Measurements from ENCODE around the gene TNRC6B. TPM values are rescaled to one million over a fixed set of nuclear protein-coding genes. Genes with fewer than 3 reads are reported as not detected.
"Not testable (repeated sequence)": the region's sequence is repeated elsewhere in the genome, so short reads cannot be mapped to it uniquely, and the experiment has no call there.

The TNRC6B gene
- total RNA-seq, 4 donors from 2014 or later = 41.8 to 109 (median 48.2) TPM

DNA sequence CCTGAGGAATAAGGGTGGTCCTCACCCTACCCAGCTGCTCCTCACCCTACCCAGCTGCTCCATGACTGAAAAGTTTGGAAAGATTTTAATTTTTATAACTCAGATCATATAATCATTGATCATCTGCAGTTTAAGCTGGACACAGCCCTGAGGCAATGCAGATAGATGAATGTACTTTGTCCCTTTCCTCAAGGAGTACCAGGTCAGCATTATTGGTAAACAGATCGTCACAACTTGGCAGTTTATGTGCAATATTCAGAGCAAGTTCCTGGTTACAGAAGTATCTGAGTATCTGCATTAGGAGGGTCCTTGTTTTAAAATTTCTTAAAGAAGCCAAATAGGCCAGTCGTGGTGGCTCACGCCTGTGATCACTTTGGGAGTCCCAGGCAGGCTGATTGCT, 3.6 kb downstream of the TNRC6B start:
- no peak for DNase-seq (ENCODE audit: low spot score in 2 of 2)
- TF ChIP-seq POLR2A (IDR thresholded peaks at IDR 0.05) = no peak
- TF ChIP-seq, protein P1, sequence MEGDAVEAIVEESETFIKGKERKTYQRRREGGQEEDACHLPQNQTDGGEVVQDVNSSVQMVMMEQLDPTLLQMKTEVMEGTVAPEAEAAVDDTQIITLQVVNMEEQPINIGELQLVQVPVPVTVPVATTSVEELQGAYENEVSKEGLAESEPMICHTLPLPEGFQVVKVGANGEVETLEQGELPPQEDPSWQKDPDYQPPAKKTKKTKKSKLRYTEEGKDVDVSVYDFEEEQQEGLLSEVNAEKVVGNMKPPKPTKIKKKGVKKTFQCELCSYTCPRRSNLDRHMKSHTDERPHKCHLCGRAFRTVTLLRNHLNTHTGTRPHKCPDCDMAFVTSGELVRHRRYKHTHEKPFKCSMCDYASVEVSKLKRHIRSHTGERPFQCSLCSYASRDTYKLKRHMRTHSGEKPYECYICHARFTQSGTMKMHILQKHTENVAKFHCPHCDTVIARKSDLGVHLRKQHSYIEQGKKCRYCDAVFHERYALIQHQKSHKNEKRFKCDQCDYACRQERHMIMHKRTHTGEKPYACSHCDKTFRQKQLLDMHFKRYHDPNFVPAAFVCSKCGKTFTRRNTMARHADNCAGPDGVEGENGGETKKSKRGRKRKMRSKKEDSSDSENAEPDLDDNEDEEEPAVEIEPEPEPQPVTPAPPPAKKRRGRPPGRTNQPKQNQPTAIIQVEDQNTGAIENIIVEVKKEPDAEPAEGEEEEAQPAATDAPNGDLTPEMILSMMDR (IDR thresholded peaks at IDR 0.05) = no peak
- intact Hi-C loops (cut with DNase I; ENCODE audit: low total_unique reads) = no loop called here
- no peak overlapping the region for H3K4me3 ChIP-seq (ENCODE audit: low read depth, poor library complexity, severe bottlenecking)
- WGBS, 2 donors = 54 to 55% methylated on average over 3 of the region's 3 CpGs

DNA sequence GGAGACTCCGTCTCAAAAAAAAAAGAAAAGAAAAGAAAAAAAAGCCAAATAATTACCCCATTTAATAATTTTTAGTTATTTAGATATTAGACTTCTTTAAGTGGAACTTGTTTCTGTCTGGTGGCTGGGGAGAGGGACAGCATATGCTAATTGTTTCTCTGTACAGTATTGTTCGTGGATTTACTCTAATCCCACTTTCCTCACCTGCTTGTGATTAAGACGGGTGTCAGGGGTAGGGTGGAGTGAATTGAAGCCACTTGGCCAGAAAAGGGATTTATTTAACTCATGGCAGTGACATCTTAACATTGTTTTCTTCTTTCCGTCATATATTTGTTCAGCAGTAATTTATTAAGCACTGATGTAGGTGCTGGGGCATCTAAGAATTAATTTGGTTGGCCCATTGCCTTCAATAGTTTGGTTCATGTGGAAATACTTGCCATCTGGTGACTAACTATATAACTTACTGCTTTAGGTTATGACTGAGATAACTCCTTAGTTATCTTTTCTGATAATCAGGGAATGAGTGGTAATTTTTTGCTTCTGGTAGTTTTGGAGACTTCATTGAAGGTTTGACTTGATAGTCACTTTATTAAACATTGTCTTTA, 4.6 kb downstream of the TNRC6B start:
- no peak overlapping the region for H3K4me3 ChIP-seq (ENCODE audit: low read depth, poor library complexity, severe bottlenecking)
- no peak for DNase-seq (ENCODE audit: low spot score in 2 of 2)
- TF ChIP-seq POLR2A (IDR thresholded peaks at IDR 0.05) = no peak
- TF ChIP-seq, protein P1 (IDR thresholded peaks at IDR 0.05) = no peak
- intact Hi-C loops (cut with DNase I; ENCODE audit: low total_unique reads) = no loop called here
- WGBS, 2 donors = 45 to 51% methylated on average over 4 of the region's 4 CpGs

DNA sequence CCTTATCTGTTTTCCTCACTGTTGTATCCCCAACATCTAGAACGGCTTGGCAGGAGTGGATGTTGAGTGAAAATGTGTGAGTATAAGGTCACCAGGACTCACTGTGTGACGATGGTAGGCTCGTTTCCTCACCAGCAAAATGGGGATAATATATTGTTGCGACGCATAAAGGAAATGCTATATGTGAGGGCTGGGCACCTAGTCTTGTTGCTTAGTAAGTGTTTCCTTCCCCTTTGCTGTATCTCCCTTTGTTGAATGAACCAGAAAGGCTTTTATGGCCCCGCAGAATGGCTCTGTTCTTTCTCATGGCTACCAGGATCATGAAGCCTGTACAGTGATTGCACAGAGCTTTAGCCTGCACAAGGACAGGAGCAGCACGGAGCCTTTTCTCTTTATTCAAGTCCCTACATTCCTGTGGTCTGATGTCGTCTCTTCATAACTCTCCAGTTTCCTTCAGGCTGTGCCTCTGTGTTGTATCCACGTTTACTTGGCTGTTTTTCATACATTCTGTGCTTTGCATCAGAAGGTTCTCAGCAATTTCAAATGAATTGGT, 5.4 kb downstream of the TNRC6B start:
- WGBS, 2 donors = 16 to 19% methylated on average over 9 of the region's 9 CpGs
- H3K4me3 ChIP-seq (ENCODE audit: low read depth, poor library complexity, severe bottlenecking) = no peak overlapping the region
- intact Hi-C loops (cut with DNase I; ENCODE audit: low total_unique reads) = no loop called here
- no peak for TF ChIP-seq POLR2A (IDR thresholded peaks at IDR 0.05)
- TF ChIP-seq, protein P1 (IDR thresholded peaks at IDR 0.05) = no peak
- no peak for DNase-seq (ENCODE audit: low spot score in 2 of 2)

DNA sequence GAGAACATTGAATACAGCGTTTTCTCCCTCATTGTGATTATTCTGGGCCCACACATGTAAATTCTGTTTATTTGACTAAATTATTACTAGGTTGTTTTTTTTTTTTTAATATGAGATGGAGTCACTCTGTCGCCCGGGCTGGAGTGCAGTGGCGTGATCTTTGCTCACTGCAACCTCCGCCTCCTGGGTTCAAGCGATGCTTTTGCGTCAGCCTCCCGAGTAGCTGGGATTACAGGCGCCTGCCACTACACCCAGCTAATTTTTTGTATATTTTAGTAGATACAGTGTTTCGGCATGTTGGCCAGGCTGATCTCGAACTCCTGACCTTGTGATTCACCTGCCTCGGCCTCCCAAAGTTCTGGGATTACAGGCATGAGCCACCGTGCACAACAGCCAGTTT, 5.9 kb downstream of the TNRC6B start:
- H3K4me3 ChIP-seq (ENCODE audit: low read depth, poor library complexity, severe bottlenecking); DNase-seq (ENCODE audit: low spot score in 2 of 2); intact Hi-C loops (cut with DNase I; ENCODE audit: low total_unique reads): not testable (repeated sequence)
- WGBS, 2 donors = 56 to 69% methylated on average over 13 of the region's 13 CpGs

DNA sequence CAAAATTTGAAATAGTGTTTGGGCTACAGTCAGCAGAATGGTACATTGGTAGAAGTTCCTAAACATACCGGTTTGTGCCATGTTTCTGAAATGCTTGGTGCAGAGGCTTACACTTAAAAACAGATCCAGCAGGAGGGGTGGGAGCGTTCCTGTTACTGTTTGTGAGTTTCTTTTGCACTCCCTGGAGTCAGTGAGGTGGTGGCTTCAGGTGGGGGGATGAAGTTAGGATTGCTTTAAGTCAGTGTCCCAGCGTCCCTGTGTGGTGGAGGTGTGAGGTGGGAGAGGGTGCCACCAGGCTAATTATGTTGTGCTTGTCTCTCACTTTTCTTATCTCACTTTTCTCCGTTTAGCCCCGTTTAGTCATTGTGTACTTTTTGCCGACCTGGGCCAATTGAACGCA, 9.7 kb downstream of the TNRC6B start:
- no peak for TF ChIP-seq POLR2A (IDR thresholded peaks at IDR 0.05)
- TF ChIP-seq, protein P1 (IDR thresholded peaks at IDR 0.05) = no peak
- DNase-seq (ENCODE audit: low spot score in 2 of 2) = no peak
- intact Hi-C loops (cut with DNase I; ENCODE audit: low total_unique reads) = no loop called here
- WGBS, 2 donors = 90 to 93% methylated on average over 7 of the region's 7 CpGs
- H3K4me3 ChIP-seq (ENCODE audit: low read depth, poor library complexity, severe bottlenecking) = no peak overlapping the region

DNA sequence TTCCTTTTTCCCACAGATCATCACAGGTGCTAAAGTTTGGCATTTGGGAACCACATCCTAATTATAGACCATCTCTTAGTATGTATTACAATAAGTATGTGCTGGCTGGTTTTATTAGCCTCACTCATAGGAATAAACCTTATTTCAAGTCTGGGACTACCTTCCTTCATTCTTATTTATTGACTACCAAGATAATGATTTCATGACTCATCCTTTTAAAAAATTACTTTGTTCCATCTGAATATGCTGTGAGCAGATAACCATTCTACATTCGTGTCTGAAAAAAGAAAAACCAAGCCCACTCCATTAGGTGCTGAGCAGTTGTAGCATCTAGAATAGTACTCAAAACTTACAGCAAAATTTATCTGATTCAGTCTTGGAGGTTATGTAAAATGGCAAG, 12.3 kb downstream of the TNRC6B start:
- WGBS, 2 donors = 48 to 52% methylated on average over 1 of the region's 1 CpG
- no peak for TF ChIP-seq POLR2A (IDR thresholded peaks at IDR 0.05)
- TF ChIP-seq, protein P1 (IDR thresholded peaks at IDR 0.05) = no peak
- intact Hi-C loops (cut with DNase I; ENCODE audit: low total_unique reads) = no loop called here
- DNase-seq (ENCODE audit: low spot score in 2 of 2) = no peak
- H3K4me3 ChIP-seq (ENCODE audit: low read depth, poor library complexity, severe bottlenecking) = no peak overlapping the region

Data from lower leg skin (tissue), 4 donors.